B cell (primary cell): ENCODE measurements around the gene BANF2. TPM values are rescaled to one million over a fixed set of nuclear protein-coding genes. Genes with fewer than 3 reads are reported as not detected.

Experiments used
- ATAC-seq: fragments of 200-7000 bp; cut with Tn5 transposase; one replicate; pipeline ENCODE4 v1.10.0; 2021; ENCODE audit warnings: low read depth, mild to moderate bottlenecking, moderate number of reproducible peaks, moderate library complexity
- CTCF ChIA-PET: fragments of 350-600 bp; sonication (Branson Sonifier 250); formaldehyde crosslinking; loops from one replicate; lab custom pipeline; 2021; ENCODE audit warnings: antibody characterized with exemption, inconsistent platforms; lab: Charles Lee
- POLR2A ChIA-PET: fragments of 350-600 bp; sonication (Branson Sonifier 250); formaldehyde crosslinking; loops from one replicate; lab custom pipeline; 2021; ENCODE audit warnings: antibody characterized with exemption; lab: Charles Lee
- DNase-seq: peaks from one replicate; pipeline ENCODE4 v3.0.0; 2013
- H2AFZ ChIP-seq: 2 replicates; pipeline ENCODE4 v1.6.1; 2012; ENCODE audit warnings: mild to moderate bottlenecking, low read depth, low read length; ENCODE audit not compliant: insufficient read depth, poor library complexity, severe bottlenecking
- H3K27ac ChIP-seq, 2 donors: 1 replicate in 1 of 2; 2 replicates in 1 of 2; pipeline ENCODE4 v1.5.1; 2012 to 2013; ENCODE audit warnings: low read length in 2 of 2, mild to moderate bottlenecking in 2 of 2, moderate library complexity in 1 of 2
- H3K27me3 ChIP-seq, 4 experiments: fragments of 200-600 bp in 1 of 4; sonication (generic) in 1 of 4; replicated peaks in 1 of 4; 1 replicate in 2 of 4; 2 replicates in 2 of 4; pipeline versions ENCODE4 v1.6.1 to v1.7.0; 2013 to 2016; ENCODE audit warnings: low read length in 3 of 4, mild to moderate bottlenecking in 2 of 4, mixed read lengths in 1 of 4, moderate library complexity in 1 of 4; ENCODE audit not compliant: insufficient read depth in 4 of 4, control insufficient read depth in 3 of 4; ENCODE audit errors: control extremely low read depth in 1 of 4
- H3K36me3 ChIP-seq, 2 experiments: replicated peaks in 1 of 2; 1 replicate in 1 of 2; 2 replicates in 1 of 2; pipeline versions ENCODE4 v1.6.1 to v1.7.1; 2013; ENCODE audit warnings: low read length in 1 of 2; ENCODE audit not compliant: insufficient read depth in 2 of 2, control insufficient read depth in 1 of 2; ENCODE audit errors: control extremely low read depth in 1 of 2, extremely low read depth in 1 of 2
- H3K4me1 ChIP-seq, 2 donors: fragments of 200-600 bp in 1 of 2; sonication (generic) in 1 of 2; 1 replicate in 1 of 2; 2 replicates in 1 of 2; pipeline versions ENCODE4 v1.5.1 to v1.6.1; 2013 to 2017; ENCODE audit warnings: low read length in 2 of 2; ENCODE audit not compliant: control insufficient read depth in 2 of 2, insufficient read depth in 2 of 2
- H3K4me2 ChIP-seq: replicated peaks from 2 replicates; pipeline ENCODE3; 2012; ENCODE audit warnings: mild to moderate bottlenecking, low read depth, low read length; ENCODE audit not compliant: poor library complexity, severe bottlenecking
- H3K4me3 ChIP-seq, 5 experiments: fragments of 200-600 bp in 1 of 5; sonication (generic) in 1 of 5; 1 replicate in 3 of 5; 2 replicates in 2 of 5; pipeline versions ENCODE4 v1.5.1 to v1.7.0; 2011 to 2016; ENCODE audit warnings: low read length in 4 of 5, mild to moderate bottlenecking in 4 of 5, low read depth in 2 of 5, control low read depth in 1 of 5, moderate library complexity in 1 of 5; ENCODE audit not compliant: insufficient read depth in 1 of 5; ENCODE audit errors: control extremely low read depth in 1 of 5, extremely low read depth in 1 of 5
- H3K79me2 ChIP-seq: fragments of 200-600 bp; sonication (generic); one replicate; pipeline ENCODE4 v1.6.0; 2016; ENCODE audit warnings: low read length; ENCODE audit not compliant: control insufficient read depth, insufficient read depth
- H3K9ac ChIP-seq: fragments of 200-600 bp; sonication (generic); 2 replicates; pipeline ENCODE4 v1.6.1; 2017; ENCODE audit warnings: mild to moderate bottlenecking, low read length, moderate library complexity
- H3K9me3 ChIP-seq, 3 donors: one replicate each; pipeline versions ENCODE4 v1.6.1 to v1.7.1; 2013; ENCODE audit warnings: low read length in 2 of 3; ENCODE audit not compliant: control insufficient read depth in 2 of 3, insufficient read depth in 1 of 3; ENCODE audit errors: control extremely low read depth in 1 of 3
- H4K20me1 ChIP-seq: 2 replicates; pipeline ENCODE4 v1.6.0; 2012; ENCODE audit warnings: mild to moderate bottlenecking, low read length; ENCODE audit not compliant: insufficient read depth, control insufficient read depth, poor library complexity, severe bottlenecking
- H3K27ac Mint-ChIP-seq: one replicate; pipeline ENCODE4 v1.8.0; 2021; ENCODE audit warnings: mixed read lengths
- H3K27me3 Mint-ChIP-seq: one replicate; pipeline ENCODE4 v1.8.0; 2021; ENCODE audit warnings: mixed read lengths
- H3K4me1 Mint-ChIP-seq: one replicate; pipeline ENCODE4 v1.8.0; 2021; ENCODE audit warnings: mixed read lengths
- H3K4me3 Mint-ChIP-seq: one replicate; pipeline ENCODE4 v1.8.0; 2021; ENCODE audit warnings: mixed read lengths
- H3K9me3 Mint-ChIP-seq: one replicate; pipeline ENCODE4 v1.8.0; 2022; ENCODE audit warnings: mixed read lengths; ENCODE audit not compliant: insufficient read depth
- CTCF ChIP-seq: fragments of 200-600 bp; IDR thresholded peaks from one replicate; pipeline ENCODE4 v1.8.0; 2022; ENCODE audit warnings: antibody characterized with exemption, mild to moderate bottlenecking
- EZH2 ChIP-seq: IDR thresholded peaks from 2 replicates; pipeline ENCODE4 v1.6.1; 2012; ENCODE audit warnings: borderline replicate concordance, low read depth, mild to moderate bottlenecking, moderate library complexity, low read length; ENCODE audit not compliant: insufficient read depth, poor library complexity, severe bottlenecking
- WGBS: methylation state at CpG from one replicate; pipeline ENCODE4 v1.1.5; 2013; ENCODE audit warnings: missing lambda C conversion rate; ENCODE audit not compliant: insufficient coverage; 5-methylcytosine and 5-hydroxymethylcytosine counted together
- intact Hi-C: fragments of 100-400 bp; cut with micrococcal nuclease; formaldehyde crosslinking; loops from one replicate; pipeline ENCODE4 v1.10.0; 2022
- polyA plus RNA-seq: library from polyadenylated mRNA; depleted of rRNA; stranded (reverse); fragments of >200 nt; gene quantifications from 2 replicates; pipeline ENCODE4 v1.2.3, GENCODE V29; 2012
- total RNA-seq, 2 donors: library from RNA; stranded (reverse); fragments of 120-200 nt in 1 of 2; gene quantifications; 1 replicate in 1 of 2; 2 replicates in 1 of 2; pipeline versions ENCODE4 v1.2.3 to v1.2.4, GENCODE V29; 2013 to 2022

Gene BANF2
- total and polyA plus RNA-seq, 2 donors (not counting 1 experiment from before 2014, with no cell fraction given): not detected

- ChIA-PET POLR2A (no interaction called here), CTCF (interaction anchor here (0.9 kb wide), 1 partner anchor 183 kb away, joined by 3 read pairs; no protein-coding TSS in a partner anchor)
- Mint-ChIP-seq H3K27me3 (peaks cover 8% of the 10 kb centered on the region), H3K9me3 (no peaks in the 10 kb centered on the region), H3K4me3 (no peak overlapping the region), H3K4me1 (no peaks in the 10 kb centered on the region), H3K27ac (no peak overlapping the region)
- TF ChIP-seq CTCF (no peak), EZH2 (no peak)
- ATAC-seq (no peak), DNase-seq (no peak)
- H3K27me3 ChIP-seq: peaks cover 0 to 3% (median 0%) of the 10 kb centered on the region in 4 experiments
- no peaks in the 10 kb centered on the region for H3K36me3 ChIP-seq
- H3K4me1 ChIP-seq: no peaks in the 10 kb centered on the region
- no peak overlapping the region for H3K4me3 ChIP-seq
- H2AFZ ChIP-seq: no peak overlapping the region
- 97% methylated on average over 3 of the region's 5 CpGs for WGBS
- no peak overlapping the region for H3K4me2 ChIP-seq
- H4K20me1 ChIP-seq: no peaks in the 10 kb centered on the region
- H3K79me2 ChIP-seq: no peaks in the 10 kb centered on the region
- no peak overlapping the region for H3K9ac ChIP-seq
- no peak overlapping the region for H3K27ac ChIP-seq
- no peaks in the 10 kb centered on the region for H3K9me3 ChIP-seq
- intact Hi-C loops: no loop called here
Measured at GRCh38 chr20:17715075-17715474, 15.3 kb downstream of the BANF2 start.

- H3K36me3 ChIP-seq: no peaks in the 10 kb centered on the region
- no peak overlapping the region for H3K9ac ChIP-seq
- H4K20me1 ChIP-seq: no peaks in the 10 kb centered on the region
- no peak overlapping the region for H3K27ac ChIP-seq
- H3K4me3 ChIP-seq: no peak overlapping the region
- H3K4me3 Mint-ChIP-seq: no peak overlapping the region
- no peak overlapping the region for H3K27ac Mint-ChIP-seq
- H3K4me2 ChIP-seq: no peak overlapping the region
- 85% methylated on average over 4 of the region's 7 CpGs for WGBS
- H3K27me3 Mint-ChIP-seq: peaks cover 8% of the 10 kb centered on the region
- ATAC-seq: no peak
- POLR2A ChIA-PET: no interaction called here
- TF ChIP-seq EZH2: no peak
- no peak for TF ChIP-seq CTCF
- peaks cover 0 to 3% (median 0%) of the 10 kb centered on the region in 4 experiments for H3K27me3 ChIP-seq
- intact Hi-C loops: no loop called here
- CTCF ChIA-PET: interaction anchor here (0.7 to 1.3 kb wide), 2 partner anchors 8 to 34 kb away, joined by 3 read pairs; partner anchors contain the start of gene RRBP1
- no peaks in the 10 kb centered on the region for H3K4me1 ChIP-seq
- H3K9me3 Mint-ChIP-seq: no peaks in the 10 kb centered on the region
- H2AFZ ChIP-seq: no peak overlapping the region
- no peak for DNase-seq
- H3K9me3 ChIP-seq: no peaks in the 10 kb centered on the region
- H3K4me1 Mint-ChIP-seq: no peaks in the 10 kb centered on the region
- no peaks in the 10 kb centered on the region for H3K79me2 ChIP-seq
Measured at GRCh38 chr20:17716331-17716730, 16.6 kb downstream of the BANF2 start.
